Measurements from ENCODE around the gene LTBP3.

LTBP3 gene

GRCh38 chr11:65558002-65558929, at the start of gene LTBP3:
LTBP3 (minus strand) TSS chr11:65558359; CDS start chr11:65557959, 400 bp downstream.
- peak; percentile 92 for DNase-seq

- DNase-seq, result peak; percentile 97
Measured at GRCh38 chr11:65606876-65607613, 48.9 kb upstream of the LTBP3 start.

- no peak for DNase-seq
Measured at GRCh38 chr11:65604258-65604657, 46.1 kb upstream of the LTBP3 start.

GRCh38 chr11:65599955-65600246, 41.7 kb upstream of the LTBP3 start:
- no peak for DNase-seq

GRCh38 chr11:65599216-65599954, 41.2 kb upstream of the LTBP3 start:
- no peak for DNase-seq

GRCh38 chr11:65598258-65598699, 40.1 kb upstream of the LTBP3 start:
- no peak for DNase-seq

GRCh38 chr11:65596520-65596919, 38.4 kb upstream of the LTBP3 start:
- DNase-seq, result no peak

- no peak for DNase-seq
Measured at GRCh38 chr11:65595543-65596281, 37.6 kb upstream of the LTBP3 start, which contains the start of gene KCNK7. KCNK7 (minus strand) TSS chr11:65595800; CDS start chr11:65595772, 28 bp downstream.

- no peak for DNase-seq
Measured at GRCh38 chr11:65595131-65595530, 37.0 kb upstream of the LTBP3 start.

GRCh38 chr11:65593518-65594414, 35.6 kb upstream of the LTBP3 start:
- DNase-seq, result no peak

- no peak for DNase-seq
Measured at GRCh38 chr11:65592858-65593517, 34.8 kb upstream of the LTBP3 start.

- DNase-seq, result peak; percentile 77
Measured at GRCh38 chr11:65591939-65592857, 34.0 kb upstream of the LTBP3 start.

GRCh38 chr11:65590240-65590738, 32.1 kb upstream of the LTBP3 start:
- peak; percentile 79 for DNase-seq

- DNase-seq, result no peak
Measured at GRCh38 chr11:65589444-65590239, 31.5 kb upstream of the LTBP3 start.

- DNase-seq, result no peak
Measured at GRCh38 chr11:65588199-65589054, 30.3 kb upstream of the LTBP3 start.

- DNase-seq, result no peak
Measured at GRCh38 chr11:65586676-65587075, 28.5 kb upstream of the LTBP3 start.

- no peak for DNase-seq
Measured at GRCh38 chr11:65586247-65586630, 28.1 kb upstream of the LTBP3 start.
